SJCRH30 (cell line): ENCODE measurements around the gene EAF2. TPM values are rescaled to one million over a fixed set of nuclear protein-coding genes. Genes with fewer than 3 reads are reported as not detected.

ENCODE experiments used
- DNase-seq, 2 experiments: peaks; one replicate each; pipeline ENCODE4 v3.0.0-alpha.2; 2015 to 2020
- H3K27ac ChIP-seq: fragments of 250-450 bp; sonication (Bioruptor Pico); 2 replicates; pipeline ENCODE4 v1.5.1; 2020; ENCODE audit warnings: mild to moderate bottlenecking, moderate library complexity
- H3K27me3 ChIP-seq: fragments of 250-450 bp; sonication (Bioruptor Pico); 2 replicates; pipeline ENCODE4 v1.5.1; 2020; ENCODE audit warnings: mild to moderate bottlenecking, moderate library complexity
- H3K36me3 ChIP-seq: fragments of 250-450 bp; sonication (Bioruptor Pico); 2 replicates; pipeline ENCODE4 v1.5.1; 2020; ENCODE audit warnings: mild to moderate bottlenecking, moderate library complexity
- H3K4me1 ChIP-seq: fragments of 250-450 bp; sonication (Bioruptor Pico); 2 replicates; pipeline ENCODE4 v1.5.1; 2020; ENCODE audit warnings: mild to moderate bottlenecking, moderate library complexity
- H3K4me3 ChIP-seq: fragments of 250-450 bp; sonication (Bioruptor Pico); 2 replicates; pipeline ENCODE4 v1.5.1; 2020; ENCODE audit warnings: mild to moderate bottlenecking, moderate library complexity
- H3K9me3 ChIP-seq: fragments of 250-450 bp; sonication (Bioruptor Pico); replicated peaks from 2 replicates; pipeline ENCODE4 v1.5.1; 2020; ENCODE audit warnings: mild to moderate bottlenecking, moderate library complexity
- total RNA-seq: library from RNA; depleted of rRNA; stranded (reverse); fragments of >200 nt; shearing (Covaris generic); gene quantifications from 2 replicates; pipeline ENCODE4 v1.2.3, GENCODE V29; 2014

The EAF2 gene
- total RNA-seq, 1 experiment from 2014 or later, result 10.5 TPM

DNA sequence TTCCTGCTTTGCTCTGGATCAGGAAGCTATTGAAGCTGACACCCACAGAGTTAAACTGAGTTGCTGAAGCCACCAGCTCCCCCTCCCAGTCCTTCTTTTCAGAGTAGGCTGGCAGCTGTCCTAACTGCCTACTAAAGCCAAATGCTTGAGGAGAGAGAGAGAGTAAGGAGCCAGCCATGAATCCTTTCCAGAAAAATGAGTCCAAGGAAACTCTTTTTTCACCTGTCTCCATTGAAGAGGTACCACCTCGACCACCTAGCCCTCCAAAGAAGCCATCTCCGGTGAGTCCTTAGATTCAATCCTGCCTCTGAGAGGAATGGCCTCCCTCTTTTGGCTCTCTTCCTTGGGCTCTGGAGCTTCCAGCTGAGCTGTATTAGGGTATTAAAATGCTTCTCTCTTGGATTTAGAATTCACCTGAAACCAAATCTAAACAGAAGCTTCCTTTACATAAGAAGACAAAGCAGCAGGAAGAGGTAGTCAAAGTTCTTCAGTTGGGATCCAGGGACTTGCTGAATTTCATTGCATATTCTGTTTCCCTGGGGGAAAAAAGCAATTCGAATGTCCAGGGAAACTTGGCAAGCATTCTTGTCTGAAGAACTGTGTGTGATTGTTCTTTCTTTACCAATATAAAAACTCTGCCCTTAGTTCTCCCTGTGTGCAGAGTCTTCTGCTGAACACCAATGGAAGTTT is 59.4 kb downstream of the EAF2 start, which contains the start of gene SLC15A2:
Gene SLC15A2, plus strand, starts transcription at position 101 of the 690 bp plus-strand sequence. Its CDS starts 76 bp downstream, at position 177.
- DNase-seq, result peak in 1 of 2 experiments; percentile 5

GRCh38 chr3:121895121-121895520 is 60.1 kb downstream of the EAF2 start:
- no peak for DNase-seq
- H3K4me3 ChIP-seq, result no peak overlapping the region
- H3K27me3 ChIP-seq, result no peaks in the 10 kb centered on the region
- H3K36me3 ChIP-seq, result no peaks in the 10 kb centered on the region
- H3K27ac ChIP-seq, result no peak overlapping the region
- no peaks in the 10 kb centered on the region for H3K9me3 ChIP-seq
- no peaks in the 10 kb centered on the region for H3K4me1 ChIP-seq

More for the DNA sequence above, 59.4 kb downstream of the EAF2 start, which contains the start of gene SLC15A2:
- H3K36me3 ChIP-seq, result no peaks in the 10 kb centered on the region
- H3K4me1 ChIP-seq, result no peaks in the 10 kb centered on the region
- H3K27me3 ChIP-seq, result no peaks in the 10 kb centered on the region
- H3K4me3 ChIP-seq, result no peak within 1 kb of the TSS
- H3K27ac ChIP-seq, result no peak within 1 kb of the TSS
- no peaks in the 10 kb centered on the region for H3K9me3 ChIP-seq

DNA sequence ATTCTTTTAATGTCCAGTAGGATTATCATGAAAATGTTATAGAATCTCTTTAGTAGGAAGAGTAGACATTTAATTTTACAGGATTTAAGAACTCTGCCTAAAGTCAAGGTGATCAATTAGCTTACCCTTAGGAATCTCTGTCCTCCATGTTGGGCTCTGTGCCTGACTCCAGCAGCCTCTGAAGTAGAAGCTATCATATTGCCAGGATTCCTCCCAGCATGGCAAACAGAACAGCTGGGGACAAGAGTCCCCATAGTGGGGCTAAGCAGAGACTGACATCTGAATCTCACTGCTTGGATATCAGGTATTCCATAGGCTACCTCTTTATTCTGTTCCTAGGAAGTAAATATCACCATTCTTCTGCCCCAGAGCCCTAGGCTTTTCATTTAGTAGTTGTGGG is 60.7 kb downstream of the EAF2 start:
- H3K9me3 ChIP-seq, result no peaks in the 10 kb centered on the region
- no peaks in the 10 kb centered on the region for H3K4me1 ChIP-seq
- DNase-seq, result peak in 1 of 2 experiments; percentile 6
- no peaks in the 10 kb centered on the region for H3K27me3 ChIP-seq
- no peak overlapping the region for H3K27ac ChIP-seq
- H3K36me3 ChIP-seq, result no peaks in the 10 kb centered on the region
- H3K4me3 ChIP-seq, result no peak overlapping the region

DNA sequence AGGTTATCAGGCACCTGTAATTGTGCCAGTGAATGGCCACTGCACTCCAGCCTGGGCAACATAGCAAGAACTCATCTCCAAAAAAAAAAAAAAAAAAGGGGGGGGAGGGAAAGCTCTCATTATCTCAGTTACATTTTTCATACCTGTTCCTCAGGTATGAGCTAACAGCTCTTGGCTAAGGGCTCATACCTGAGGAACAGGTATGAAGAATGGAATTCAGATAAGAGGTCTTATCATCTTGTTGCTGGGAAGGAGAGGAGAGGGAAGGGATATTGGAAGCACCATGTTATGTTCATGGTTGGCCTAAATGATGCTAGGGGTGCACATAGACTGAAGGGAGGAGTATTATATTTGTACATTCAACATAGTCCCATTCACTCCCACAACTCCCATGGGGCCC is 61.8 kb downstream of the EAF2 start:
- Histone ChIP-seq H3K4me1 (no peaks in the 10 kb centered on the region), H3K27ac (no peak overlapping the region), H3K9me3 (no peaks in the 10 kb centered on the region), H3K36me3 (no peaks in the 10 kb centered on the region), H3K27me3 (no peaks in the 10 kb centered on the region), H3K4me3 (no peak overlapping the region)
- no peak for DNase-seq

- H3K4me1 ChIP-seq, result no peaks in the 10 kb centered on the region
- H3K4me3 ChIP-seq, result no peak overlapping the region
- no peak overlapping the region for H3K27ac ChIP-seq
- H3K36me3 ChIP-seq, result no peaks in the 10 kb centered on the region
- DNase-seq, result no peak
- no peaks in the 10 kb centered on the region for H3K27me3 ChIP-seq
- H3K9me3 ChIP-seq, result no peaks in the 10 kb centered on the region
Observed at GRCh38 chr3:121897296-121897695, 62.3 kb downstream of the EAF2 start.

- Histone ChIP-seq H3K27me3 (no peaks in the 10 kb centered on the region), H3K4me3 (no peak overlapping the region), H3K4me1 (no peaks in the 10 kb centered on the region), H3K9me3 (no peaks in the 10 kb centered on the region), H3K36me3 (no peaks in the 10 kb centered on the region; the same call in 1 of the 2 replicates), H3K27ac (no peak overlapping the region)
- DNase-seq, result no peak
Observed at GRCh38 chr3:121913305-121913990, 78.4 kb downstream of the EAF2 start.

DNA sequence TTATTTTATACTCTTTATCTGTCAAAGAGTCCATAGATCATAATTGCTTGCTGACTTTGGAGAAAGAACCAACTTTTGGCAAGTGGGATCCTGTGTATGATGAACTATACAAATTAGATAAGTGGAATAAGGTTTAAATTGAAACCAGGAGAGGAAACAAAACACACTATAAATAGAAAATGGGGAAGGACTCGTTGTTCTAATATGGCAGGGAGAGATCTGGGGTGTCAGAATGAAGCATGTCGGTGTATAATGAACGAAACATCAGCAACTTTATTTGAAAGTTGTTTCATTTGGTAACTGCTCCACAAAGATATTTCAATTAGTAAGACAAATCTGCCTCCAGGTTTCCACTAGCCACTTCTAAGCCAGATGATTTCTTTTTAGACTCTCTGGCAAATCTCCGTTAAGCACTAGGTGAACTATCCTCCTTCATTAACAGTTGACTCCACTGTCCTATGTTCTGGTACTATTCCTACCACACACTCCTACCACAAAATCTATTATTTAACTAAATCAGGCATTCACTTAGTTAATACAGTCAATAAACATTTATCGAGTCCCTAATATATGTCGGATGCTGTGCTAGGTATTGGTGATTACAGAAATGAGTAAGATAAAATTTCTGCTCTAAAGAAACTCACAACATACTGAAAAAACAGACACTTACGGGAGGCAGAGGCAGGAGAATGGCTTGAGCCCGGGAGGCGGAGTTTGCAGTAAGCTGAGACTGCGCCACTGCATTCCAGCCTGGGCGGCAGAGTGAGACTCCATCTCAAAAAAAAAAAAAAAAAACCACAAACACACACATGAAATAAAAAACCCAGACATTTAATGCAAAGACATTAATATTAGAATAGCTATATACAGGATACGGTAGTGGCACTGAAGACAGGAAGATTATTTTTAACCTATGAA is 79.3 kb downstream of the EAF2 start:
- no peaks in the 10 kb centered on the region for H3K4me1 ChIP-seq
- H3K4me3 ChIP-seq, result no peak overlapping the region
- H3K9me3 ChIP-seq, result no peaks in the 10 kb centered on the region
- no peaks in the 10 kb centered on the region for H3K27me3 ChIP-seq
- H3K36me3 ChIP-seq, result no peaks in the 10 kb centered on the region; the same call in 1 of the 2 replicates
- DNase-seq, result no peak
- H3K27ac ChIP-seq, result no peak overlapping the region

GRCh38 chr3:121916189-121916588 is 81.2 kb downstream of the EAF2 start:
- no peak overlapping the region for H3K4me3 ChIP-seq

GRCh38 chr3:121918779-121919483 is 83.9 kb downstream of the EAF2 start:
- Histone ChIP-seq H3K27me3 (no peaks in the 10 kb centered on the region), H3K27ac (no peak overlapping the region), H3K4me1 (no peaks in the 10 kb centered on the region), H3K4me3 (no peak overlapping the region), H3K9me3 (no peaks in the 10 kb centered on the region), H3K36me3 (no peaks in the 10 kb centered on the region; the same call in 1 of the 2 replicates)
- DNase-seq, result no peak

More at GRCh38 chr3:121916189-121916588, 81.2 kb downstream of the EAF2 start:
- no peaks in the 10 kb centered on the region for H3K4me1 ChIP-seq
- H3K36me3 ChIP-seq, result no peaks in the 10 kb centered on the region; the same call in 1 of the 2 replicates
- no peaks in the 10 kb centered on the region for H3K27me3 ChIP-seq
- H3K27ac ChIP-seq, result no peak overlapping the region
- DNase-seq, result no peak
- H3K9me3 ChIP-seq, result no peaks in the 10 kb centered on the region

- H3K9me3 ChIP-seq, result no peaks in the 10 kb centered on the region; the same call in 1 of the 2 replicates
- H3K27me3 ChIP-seq, result no peaks in the 10 kb centered on the region
- H3K4me3 ChIP-seq, result no peak overlapping the region
- no peaks in the 10 kb centered on the region; the same call in 1 of the 2 replicates for H3K36me3 ChIP-seq
- no peak overlapping the region for H3K27ac ChIP-seq
- DNase-seq, result no peak
- no peaks in the 10 kb centered on the region for H3K4me1 ChIP-seq
Observed at GRCh38 chr3:121924734-121925133, 89.7 kb downstream of the EAF2 start.

DNA sequence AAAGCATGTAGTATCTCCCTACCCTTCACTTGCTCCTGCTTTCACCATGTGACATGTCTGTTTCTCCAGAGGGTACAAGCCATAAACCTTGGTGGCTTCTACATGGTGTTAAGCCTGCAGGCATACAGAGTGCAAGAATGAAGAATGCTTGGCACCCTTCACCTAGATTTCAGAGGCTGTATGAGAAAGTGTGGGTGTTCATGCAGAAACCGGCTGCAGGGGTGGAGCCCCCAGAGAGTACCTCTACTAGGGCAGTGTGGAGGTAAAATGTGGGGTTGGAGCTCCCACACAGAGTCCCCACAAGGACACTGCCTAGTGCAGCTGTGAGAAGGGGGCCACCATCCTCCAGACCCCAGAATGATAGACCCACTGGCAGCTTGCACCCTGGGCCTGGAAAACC is 91.4 kb downstream of the EAF2 start:
- no peaks in the 10 kb centered on the region for H3K27me3 ChIP-seq
- H3K27ac ChIP-seq, result no peak overlapping the region
- no peak for DNase-seq
- no peaks in the 10 kb centered on the region; the same call in 1 of the 2 replicates for H3K9me3 ChIP-seq
- H3K4me1 ChIP-seq, result no peaks in the 10 kb centered on the region
- H3K36me3 ChIP-seq, result no peaks in the 10 kb centered on the region; the same call in 1 of the 2 replicates
- no peak overlapping the region for H3K4me3 ChIP-seq
